Stimulated activated effector memory CD8-positive, alpha-beta T cell treated with anti-CD3 and anti-CD28 coated beads, Interleukin-12 subunit alpha, Interleukin-12 subunit beta, amount 100 ng/mL, for 72 hours (primary cell): ENCODE measurements around the gene TRIM54.
"Not testable (repeated sequence)": the region's sequence is repeated elsewhere in the genome, so short reads cannot be mapped to it uniquely, and the experiment has no call there.

Experiments used
- ATAC-seq: fragments of 150-1000 bp; cut with Tn5 transposase; 2 replicates; pipeline ENCODE4 v1.10.0; 2021
- DNase-seq, 2 donors: peaks; one replicate each; pipeline ENCODE4 v3.0.0; 2021 to 2022; ENCODE audit warnings: low spot score in 2 of 2
- H3K27ac Mint-ChIP-seq: one replicate; pipeline ENCODE4 v1.8.0; 2022; ENCODE audit warnings: mild to moderate bottlenecking, mixed read lengths
- H3K36me3 Mint-ChIP-seq: one replicate; pipeline ENCODE4 v1.8.0; 2022; ENCODE audit warnings: mild to moderate bottlenecking, mixed read lengths
- H3K4me1 Mint-ChIP-seq: one replicate; pipeline ENCODE4 v1.8.0; 2022; ENCODE audit warnings: mixed read lengths
- H3K4me3 Mint-ChIP-seq: one replicate; pipeline ENCODE4 v1.8.0; 2022; ENCODE audit warnings: mild to moderate bottlenecking, mixed read lengths
- H3K9me3 Mint-ChIP-seq: one replicate; pipeline ENCODE4 v1.8.0; 2022; ENCODE audit warnings: mixed read lengths

Gene TRIM54

DNA sequence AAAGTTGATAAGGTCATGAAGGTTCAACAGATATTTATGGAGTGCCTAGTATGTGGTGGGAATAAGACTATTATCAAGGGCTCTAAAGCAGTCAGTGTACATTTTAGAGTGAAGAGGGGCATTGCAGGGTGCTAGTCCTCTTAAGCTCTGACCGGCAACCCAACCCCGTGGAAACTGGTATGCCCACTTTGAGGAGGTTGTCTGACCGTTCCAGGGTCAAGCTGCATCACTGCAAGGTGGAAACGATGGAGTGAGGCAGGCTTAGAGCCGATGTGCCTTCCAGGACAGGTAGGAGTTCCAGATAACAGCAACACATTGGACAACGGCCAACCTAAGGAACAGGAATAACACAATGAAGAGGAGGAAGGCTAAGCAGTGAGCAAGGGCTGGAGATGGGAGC lies 27.4 kb downstream of the TRIM54 start:
- peaks cover 15% of the 10 kb centered on the region for H3K4me1 Mint-ChIP-seq
- no peak overlapping the region for H3K4me3 Mint-ChIP-seq
- H3K27ac Mint-ChIP-seq = no peak overlapping the region
- DNase-seq (no peak), ATAC-seq (no peak)
- no peaks in the 10 kb centered on the region for H3K9me3 Mint-ChIP-seq
- H3K36me3 Mint-ChIP-seq = peaks cover 19% of the 10 kb centered on the region

DNA sequence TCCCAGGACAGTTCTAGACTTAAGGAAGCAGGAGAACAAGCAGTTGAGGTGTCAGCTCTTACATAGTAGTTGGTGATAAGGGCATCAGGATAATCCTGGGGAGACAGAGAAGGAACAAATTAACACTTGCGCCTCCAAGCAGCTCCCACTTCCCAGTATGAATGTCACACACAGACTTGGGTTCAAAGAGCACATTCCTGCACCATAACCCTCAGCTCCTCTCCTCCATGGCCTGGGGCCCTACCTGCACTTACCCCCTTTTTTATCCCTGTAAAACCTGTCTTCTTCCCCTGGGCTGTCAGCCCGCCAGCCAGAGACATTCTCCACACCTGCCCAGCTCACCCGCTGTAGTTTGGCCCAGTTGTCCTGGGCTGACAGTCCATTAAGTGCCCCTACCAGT lies 29.9 kb downstream of the TRIM54 start:
- Mint-ChIP-seq H3K4me1 (peaks cover 8% of the 10 kb centered on the region), H3K36me3 (peaks cover 19% of the 10 kb centered on the region), H3K4me3 (no peak overlapping the region), H3K27ac (no peak overlapping the region), H3K9me3 (no peaks in the 10 kb centered on the region)
- ATAC-seq (no peak), DNase-seq (no peak)

DNA sequence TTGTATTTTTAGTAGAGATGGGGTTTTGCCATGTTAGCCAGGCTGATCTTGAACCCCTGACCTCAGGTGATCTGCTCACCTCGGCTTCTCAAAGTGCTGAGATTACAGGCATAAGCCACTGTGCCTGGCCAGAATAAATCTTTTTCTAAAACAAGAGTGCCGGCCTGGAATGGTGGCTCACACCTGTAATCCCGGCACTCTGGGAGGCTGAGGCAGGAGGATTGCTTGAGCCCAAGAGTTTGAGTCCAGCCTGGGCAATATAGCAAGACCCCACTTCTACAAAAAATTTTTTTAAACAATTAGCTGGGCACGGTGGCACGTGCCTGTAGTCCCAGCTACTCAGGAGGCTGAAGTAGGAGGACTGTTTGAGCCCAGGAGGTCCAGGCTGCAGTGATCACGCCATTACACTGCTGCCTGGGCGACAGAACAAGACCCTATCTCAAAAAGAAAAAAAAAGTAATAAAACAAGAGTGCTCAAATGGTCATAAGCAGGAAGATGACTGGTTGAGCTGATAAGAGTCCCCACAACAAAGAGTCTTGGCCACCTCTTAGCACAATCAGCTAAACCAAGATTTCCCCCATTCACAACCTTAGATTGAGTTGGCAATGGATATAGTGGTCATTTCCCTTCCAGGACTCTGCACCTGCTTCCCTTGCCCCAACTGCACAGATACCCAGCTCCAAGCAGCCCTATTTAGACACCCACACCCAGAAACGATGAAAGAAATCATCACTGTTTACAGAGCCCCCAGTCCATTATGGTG lies 31.8 kb downstream of the TRIM54 start:
- no peak overlapping the region for H3K27ac Mint-ChIP-seq
- no peak overlapping the region for H3K4me3 Mint-ChIP-seq
- no peaks in the 10 kb centered on the region for H3K9me3 Mint-ChIP-seq
- H3K36me3 Mint-ChIP-seq = peaks cover 19% of the 10 kb centered on the region
- DNase-seq (no peak), ATAC-seq (no peak)
- peaks cover 8% of the 10 kb centered on the region for H3K4me1 Mint-ChIP-seq

DNA sequence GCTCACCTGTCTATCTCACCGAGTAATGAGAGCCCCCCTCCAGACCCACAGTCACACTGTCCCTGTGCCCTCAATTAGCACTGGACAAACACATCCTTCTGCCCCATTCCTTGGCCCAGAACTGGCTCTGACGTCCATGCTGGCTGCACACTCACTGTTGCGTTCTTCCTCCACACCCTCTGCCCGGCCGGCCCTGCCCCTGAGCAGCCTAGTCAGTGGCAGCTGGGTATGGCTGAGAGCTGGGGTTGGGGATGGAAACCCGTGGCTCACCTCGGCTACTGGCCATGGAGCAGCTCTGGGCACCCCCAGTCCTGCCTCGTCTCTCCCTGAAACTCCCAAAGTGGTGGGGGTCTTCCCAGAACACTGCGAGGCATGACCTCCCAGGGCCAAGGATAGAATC lies 32.5 kb downstream of the TRIM54 start:
- Mint-ChIP-seq H3K27ac (no peak overlapping the region), H3K36me3 (peaks cover 19% of the 10 kb centered on the region), H3K9me3 (no peaks in the 10 kb centered on the region), H3K4me3 (no peak overlapping the region), H3K4me1 (peaks cover 8% of the 10 kb centered on the region)
- ATAC-seq = no peak
- no peak for DNase-seq

DNA sequence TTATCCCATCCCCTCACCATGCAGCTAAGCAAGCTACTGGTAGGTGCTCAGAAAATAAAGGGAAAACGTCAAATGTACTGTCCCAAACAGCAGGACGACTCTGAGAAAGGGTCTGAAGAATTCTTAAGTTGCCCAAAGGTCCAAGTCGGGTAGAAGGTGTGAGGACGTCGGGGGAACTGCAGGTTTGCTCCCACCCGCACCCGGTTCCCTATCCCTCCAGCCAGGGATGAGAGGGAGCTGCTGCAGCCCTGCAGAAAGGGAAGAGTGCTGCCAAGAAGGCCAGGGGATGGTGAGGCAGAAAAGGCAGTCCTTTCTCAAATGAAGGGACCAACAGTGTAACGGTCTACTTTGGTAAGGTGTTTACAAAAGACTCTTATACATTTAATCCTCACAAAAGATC lies 32.9 kb downstream of the TRIM54 start:
- no peak overlapping the region for H3K4me3 Mint-ChIP-seq
- no peak for ATAC-seq
- no peaks in the 10 kb centered on the region for H3K9me3 Mint-ChIP-seq

DNA sequence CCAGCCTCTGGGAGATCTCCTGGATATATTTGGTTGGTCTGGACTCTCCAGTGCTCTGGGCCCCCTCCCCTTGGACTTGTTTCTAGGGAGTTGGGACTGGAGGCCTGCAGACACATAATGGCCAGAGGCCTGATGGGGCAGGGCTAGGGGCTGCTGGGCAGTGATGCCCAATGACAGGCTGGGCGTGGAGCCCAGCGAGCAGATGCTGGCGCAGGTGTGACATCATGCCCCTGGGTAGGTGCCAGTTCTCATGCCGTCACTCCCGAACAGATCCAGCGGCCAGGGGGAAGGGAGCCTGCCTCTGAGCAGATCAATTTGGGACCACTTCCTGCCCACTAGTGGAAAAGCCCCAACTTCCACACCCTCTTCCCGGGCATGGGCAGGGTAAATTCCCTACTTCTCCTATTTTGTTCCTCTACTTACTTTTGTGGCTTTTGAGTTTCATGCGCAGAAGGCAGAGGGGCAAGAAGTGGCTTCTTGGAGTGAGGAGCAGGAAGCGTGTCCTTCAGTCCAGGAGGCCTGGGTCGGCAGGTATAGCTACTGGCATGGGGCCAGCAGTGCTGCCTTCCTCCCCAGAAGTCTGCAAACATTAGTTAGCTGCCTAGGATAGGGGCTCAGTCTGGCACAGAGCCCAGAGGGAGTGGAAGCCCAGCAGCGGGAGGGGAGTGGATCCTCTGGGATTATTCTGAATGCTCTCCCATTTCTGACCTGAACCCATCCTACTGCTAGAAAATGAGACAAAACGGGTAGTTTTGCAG lies 34.6 kb downstream of the TRIM54 start:
- Mint-ChIP-seq H3K9me3 (no peaks in the 10 kb centered on the region), H3K4me3 (no peak overlapping the region), H3K4me1 (peaks cover 15% of the 10 kb centered on the region), H3K27ac (no peak overlapping the region), H3K36me3 (no peaks in the 10 kb centered on the region)
- ATAC-seq (no peak), DNase-seq (no peak)

More for the DNA sequence above, 32.9 kb downstream of the TRIM54 start:
- Mint-ChIP-seq H3K36me3 (peaks cover 17% of the 10 kb centered on the region), H3K4me1 (peaks cover 8% of the 10 kb centered on the region), H3K27ac (no peak overlapping the region)
- DNase-seq = no peak

DNA sequence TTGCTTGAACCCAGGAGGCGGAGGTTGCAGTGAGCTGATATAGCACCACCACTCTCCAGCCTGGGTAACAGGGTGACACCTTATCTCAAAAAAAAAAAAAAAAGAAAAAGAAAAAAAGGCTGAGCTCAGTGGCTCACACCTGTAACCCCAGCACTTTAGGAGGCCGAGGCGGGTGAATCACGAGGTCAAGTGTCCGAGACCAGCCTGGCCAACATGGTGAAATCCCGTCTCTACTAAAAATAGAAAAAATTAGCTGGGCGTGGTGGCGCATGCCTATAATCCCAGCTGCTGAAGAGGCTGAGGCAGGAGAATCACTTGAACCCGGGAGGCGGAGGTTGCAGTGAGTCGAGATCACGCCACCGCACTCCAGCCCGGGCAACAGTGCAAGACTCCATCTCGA lies 37.6 kb downstream of the TRIM54 start:
- peaks cover 23% of the 10 kb centered on the region for H3K4me1 Mint-ChIP-seq
- ATAC-seq, DNase-seq, H3K27ac Mint-ChIP-seq, H3K4me3 Mint-ChIP-seq, H3K36me3 Mint-ChIP-seq, H3K9me3 Mint-ChIP-seq: not testable (repeated sequence)

DNA sequence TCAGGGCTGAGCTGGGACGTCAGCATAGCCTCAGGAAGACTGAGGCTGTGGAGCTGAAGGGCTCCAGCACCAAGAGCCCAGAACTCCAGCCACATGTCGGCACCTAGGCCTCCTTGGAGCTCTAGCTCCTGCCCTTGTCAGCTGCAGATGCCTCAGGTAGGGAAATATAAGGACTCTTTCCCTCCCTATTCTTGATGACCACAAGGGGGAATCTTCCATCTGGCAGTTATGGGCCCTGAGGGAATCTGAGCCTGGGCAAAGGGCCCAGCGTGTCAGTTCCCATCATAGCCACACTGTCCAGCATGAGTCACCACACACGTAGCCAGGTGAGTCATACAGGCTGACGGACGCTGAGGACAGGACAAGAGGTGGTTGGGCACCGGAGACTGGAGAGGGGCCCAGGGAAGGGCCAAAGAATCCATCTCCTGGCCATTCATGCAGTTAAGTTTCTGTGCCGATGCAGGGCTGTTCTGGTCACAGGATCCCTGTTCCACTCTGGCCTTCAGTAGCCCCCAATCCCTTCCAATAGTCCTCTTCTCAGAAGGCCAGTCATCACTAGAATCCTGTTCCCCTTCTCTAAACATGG lies 38.8 kb downstream of the TRIM54 start:
- Mint-ChIP-seq H3K27ac (no peak overlapping the region), H3K9me3 (no peaks in the 10 kb centered on the region), H3K4me3 (peak overlapping the region; percentile 99), H3K36me3 (peaks cover 6% of the 10 kb centered on the region), H3K4me1 (peaks cover 20% of the 10 kb centered on the region)
- no peak for DNase-seq
- ATAC-seq = no peak

DNA sequence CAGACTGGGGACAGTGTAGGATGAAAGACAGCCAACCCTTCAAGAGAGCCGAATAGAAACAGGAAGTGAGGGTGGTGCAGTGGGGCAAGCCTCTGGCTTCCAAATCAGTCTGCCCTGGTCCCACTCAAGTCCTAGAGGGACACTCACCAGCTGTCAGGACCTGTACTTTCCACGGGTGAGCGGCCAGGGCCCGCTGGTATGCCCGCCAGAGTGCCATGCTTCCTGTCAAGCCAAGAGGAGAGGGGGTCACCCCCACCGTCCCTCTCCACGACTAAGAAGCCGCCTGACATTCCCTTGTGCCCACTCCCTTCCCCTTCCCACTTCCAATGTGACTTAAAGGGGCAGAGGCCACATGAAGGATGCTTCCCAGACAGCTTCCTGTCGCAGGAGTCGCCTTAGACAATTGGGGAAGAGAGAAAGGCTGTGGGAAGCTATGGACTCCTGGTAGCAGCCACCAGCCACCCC lies 40.1 kb downstream of the TRIM54 start:
- Mint-ChIP-seq H3K27ac (peak overlapping the region; percentile 99), H3K9me3 (no peaks in the 10 kb centered on the region), H3K36me3 (peaks cover 19% of the 10 kb centered on the region), H3K4me1 (peaks cover 20% of the 10 kb centered on the region), H3K4me3 (peak overlapping the region; percentile 99)
- peak; percentile 38 for ATAC-seq
- peak in 1 of 2 donors; percentile 60 for DNase-seq

DNA sequence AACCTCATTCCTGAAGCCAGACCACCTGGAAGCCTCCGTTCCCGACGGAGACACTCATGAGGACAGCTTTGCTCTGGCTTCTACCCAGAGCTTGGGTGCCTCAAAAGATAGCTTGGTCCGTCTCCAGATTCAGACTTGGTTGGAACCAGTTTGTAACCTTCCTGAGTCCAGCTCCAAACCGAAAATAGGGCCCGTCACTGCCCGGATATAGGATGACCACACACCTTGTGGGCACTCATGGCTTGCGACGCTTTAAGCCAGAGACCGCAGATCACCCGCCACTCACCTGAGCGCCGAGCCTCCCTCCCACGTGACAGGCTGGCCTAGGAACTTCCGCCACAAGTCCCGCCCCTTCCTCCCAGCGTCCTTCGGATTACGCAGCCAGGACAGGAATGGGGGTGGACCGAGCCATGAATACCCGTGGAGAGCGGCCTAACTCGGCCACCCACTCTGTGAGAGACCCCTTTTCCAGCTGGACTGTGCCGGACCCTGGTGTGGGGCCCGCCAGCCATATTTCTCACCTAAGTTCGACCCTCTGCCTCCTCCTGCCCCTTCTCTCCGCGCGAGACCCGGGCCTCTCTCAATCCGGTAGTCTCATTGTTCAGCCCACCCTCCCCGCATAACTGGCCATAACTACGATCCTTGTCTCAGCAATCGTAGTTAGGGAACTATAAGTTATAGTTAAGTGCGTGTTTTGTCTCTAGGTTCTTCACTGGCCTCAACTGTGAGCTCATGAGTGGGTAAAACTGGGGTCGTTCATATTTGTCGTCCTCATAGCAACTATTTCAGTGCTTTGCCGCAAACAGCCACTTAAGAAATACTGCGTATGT lies 40.8 kb downstream of the TRIM54 start, which contains the start of gene MPV17:
Gene MPV17 (minus strand): TSS at position 332 of the 830 bp plus-strand sequence. CDS start 580 bp downstream, outside the sequence.
- Mint-ChIP-seq H3K36me3 (peaks cover 25% of the 10 kb centered on the region), H3K4me3 (peak within 1 kb of the TSS; percentile 99), H3K27ac (peak within 1 kb of the TSS; percentile 99), H3K9me3 (no peaks in the 10 kb centered on the region), H3K4me1 (peaks cover 20% of the 10 kb centered on the region)
- peak; percentile 97 for ATAC-seq
- DNase-seq = peak; percentile 63 to 90

DNA sequence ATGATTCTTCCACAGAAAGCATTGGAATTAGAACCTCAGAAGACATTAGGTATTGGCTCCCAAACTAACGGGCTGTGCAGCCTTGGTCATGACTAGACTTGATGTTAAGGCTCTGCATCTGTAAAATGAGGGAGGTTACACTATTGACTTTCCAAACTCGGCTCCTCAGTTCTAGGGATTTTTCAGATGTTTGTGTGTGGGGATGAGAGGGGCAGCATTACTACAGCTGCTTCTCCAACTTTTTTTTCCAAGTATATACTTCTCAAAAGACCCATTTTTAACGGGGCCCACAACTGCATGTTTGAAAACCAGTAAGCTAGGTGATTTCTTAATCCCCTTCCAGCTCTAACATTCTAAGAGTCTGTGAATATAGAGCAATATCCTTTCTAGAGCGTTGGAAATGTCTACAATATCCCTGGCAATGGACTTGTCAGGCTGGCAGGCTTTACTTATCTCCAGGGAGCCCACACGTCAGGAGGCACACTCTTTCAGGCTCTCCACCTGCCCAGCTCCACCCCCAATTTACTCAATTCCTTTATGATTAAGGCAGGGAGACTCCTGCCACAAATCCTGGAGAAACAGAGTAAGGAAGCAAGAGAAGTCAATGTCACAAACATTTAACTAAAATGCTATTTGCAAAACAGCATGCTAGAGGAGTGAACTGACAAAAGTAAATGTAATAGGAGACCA lies 41.5 kb downstream of the TRIM54 start:
- Mint-ChIP-seq H3K4me1 (peaks cover 20% of the 10 kb centered on the region), H3K27ac (peak overlapping the region; percentile 99), H3K36me3 (peaks cover 33% of the 10 kb centered on the region), H3K4me3 (peak overlapping the region; percentile 99), H3K9me3 (no peaks in the 10 kb centered on the region)
- DNase-seq (no peak), ATAC-seq (no peak)

DNA sequence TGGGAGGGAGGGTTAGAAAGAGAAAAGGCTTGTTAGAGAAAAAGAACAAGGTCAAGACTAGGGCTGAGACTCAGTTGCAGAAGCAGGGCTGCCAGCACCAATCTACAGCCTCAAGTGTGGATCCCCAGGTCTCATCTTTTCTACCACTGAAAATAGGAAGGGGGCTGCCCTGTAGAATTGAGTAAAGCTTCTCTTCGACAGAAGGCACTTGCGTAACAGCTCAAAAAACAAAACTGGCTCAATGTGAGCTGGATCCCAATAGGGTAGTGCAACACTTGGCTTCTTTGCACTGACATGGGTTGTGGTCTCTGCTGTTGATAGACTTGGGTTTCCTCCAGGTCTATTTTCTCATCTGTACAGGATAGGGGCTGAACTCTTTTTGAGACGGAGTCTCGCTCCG lies 42.5 kb downstream of the TRIM54 start:
- Mint-ChIP-seq H3K36me3 (peaks cover 43% of the 10 kb centered on the region), H3K9me3 (no peaks in the 10 kb centered on the region), H3K27ac (no peak overlapping the region), H3K4me3 (no peak overlapping the region), H3K4me1 (peaks cover 20% of the 10 kb centered on the region)
- DNase-seq (no peak), ATAC-seq (no peak)

DNA sequence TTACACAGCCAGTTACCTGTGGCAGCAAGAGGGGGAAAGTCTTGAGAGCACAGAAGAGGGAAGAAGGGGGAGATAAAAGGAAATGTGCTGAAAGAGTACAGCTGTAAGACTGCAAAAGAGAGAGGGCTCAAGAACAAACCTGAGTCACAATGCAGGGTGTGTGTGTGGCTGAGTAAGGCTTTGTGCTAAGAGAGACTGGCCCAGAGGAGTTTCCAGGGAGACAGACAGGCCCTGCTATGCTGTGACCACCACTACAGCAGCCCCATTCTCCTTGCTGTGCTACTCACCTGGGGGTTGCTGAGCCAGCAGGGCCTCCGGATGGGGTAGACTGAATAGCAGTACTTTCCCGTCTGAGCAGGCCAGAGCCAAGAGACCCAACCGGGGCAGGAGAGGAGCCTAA lies 53.1 kb downstream of the TRIM54 start:
- Mint-ChIP-seq H3K36me3 (peaks cover 89% of the 10 kb centered on the region), H3K4me1 (no peaks in the 10 kb centered on the region), H3K9me3 (no peaks in the 10 kb centered on the region), H3K4me3 (no peak overlapping the region), H3K27ac (peak overlapping the region; percentile 53)
- DNase-seq (no peak), ATAC-seq (no peak)

DNA sequence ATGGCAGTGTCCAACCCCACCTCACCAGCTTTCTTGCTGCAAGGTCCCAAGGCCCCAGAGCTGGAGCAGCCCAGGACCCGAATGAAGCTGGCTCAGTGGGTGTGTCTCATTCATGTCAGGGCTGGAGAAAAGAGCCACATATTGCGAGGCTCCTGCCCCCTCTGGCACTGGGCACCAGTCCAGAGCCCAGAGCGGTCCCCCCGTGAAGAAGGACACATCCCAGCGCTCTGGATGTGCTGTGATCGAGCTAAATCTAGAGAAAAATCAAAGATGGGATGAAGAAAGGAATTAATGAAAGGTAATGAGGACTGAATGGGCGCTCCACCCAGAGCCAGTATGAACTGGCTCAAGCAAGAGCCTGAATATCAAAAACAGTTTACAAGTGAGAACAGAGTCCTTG lies 53.9 kb downstream of the TRIM54 start:
- no peak for DNase-seq
- H3K4me3 Mint-ChIP-seq = no peak overlapping the region
- H3K36me3 Mint-ChIP-seq = peaks cover 89% of the 10 kb centered on the region
- H3K4me1 Mint-ChIP-seq = no peaks in the 10 kb centered on the region
- no peaks in the 10 kb centered on the region for H3K9me3 Mint-ChIP-seq
- ATAC-seq = no peak
- H3K27ac Mint-ChIP-seq = peak overlapping the region; percentile 53
